GM19452 (cell line): ENCODE results near the gene GFPT2.

Experiments used
- ATAC-seq: cut with Tn5 transposase; IDR thresholded peaks from one replicate; pipeline ENCODE4 v1.9.1; 2021; ENCODE audit not compliant: unreplicated experiment

The GFPT2 gene

GRCh38 chr5:180334751-180335613 is 18.2 kb downstream of the GFPT2 start:
- ATAC-seq: no peak

GRCh38 chr5:180334176-180334575 is 19.0 kb downstream of the GFPT2 start:
- no peak for ATAC-seq

DNA sequence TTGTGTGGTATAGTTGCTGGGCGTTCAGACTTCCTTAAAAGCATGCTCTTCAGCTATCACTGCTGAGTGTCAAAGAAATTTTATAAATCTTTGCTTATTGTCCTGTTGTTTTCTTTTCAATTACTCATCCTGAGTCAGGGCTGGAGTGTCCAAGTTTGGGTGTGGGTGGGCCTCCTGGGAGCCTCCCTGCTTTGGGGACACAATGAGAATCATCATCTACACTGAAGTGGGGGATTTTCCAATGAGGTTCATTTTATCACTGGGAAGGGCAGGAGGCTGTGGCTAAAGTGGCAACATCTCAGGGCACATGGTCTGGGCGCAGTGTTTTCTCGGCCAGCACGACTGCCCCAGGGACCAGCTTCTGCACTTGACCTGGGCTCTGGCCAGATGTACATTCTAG is 19.5 kb downstream of the GFPT2 start:
- ATAC-seq: no peak

GRCh38 chr5:180332861-180333260 is 20.3 kb downstream of the GFPT2 start:
- no peak for ATAC-seq

- no peak for ATAC-seq
These were observed 21.1 kb downstream of the GFPT2 start for GRCh38 chr5:180332051-180332517.

DNA sequence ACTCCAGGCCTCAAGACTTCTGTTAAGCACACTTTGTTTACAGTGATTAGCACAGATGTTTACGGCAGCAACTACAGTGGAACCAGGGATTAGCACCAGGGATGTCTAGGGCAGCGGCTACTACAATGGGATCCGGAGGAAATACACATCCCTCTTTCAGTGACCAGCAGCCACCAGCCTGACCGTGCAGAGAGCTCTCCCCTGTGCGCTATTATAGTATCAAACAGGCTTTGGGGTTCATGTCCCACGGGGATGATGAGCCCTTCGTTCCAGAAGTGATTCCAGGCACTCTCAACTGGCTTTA is 21.5 kb downstream of the GFPT2 start:
- ATAC-seq: no peak

DNA sequence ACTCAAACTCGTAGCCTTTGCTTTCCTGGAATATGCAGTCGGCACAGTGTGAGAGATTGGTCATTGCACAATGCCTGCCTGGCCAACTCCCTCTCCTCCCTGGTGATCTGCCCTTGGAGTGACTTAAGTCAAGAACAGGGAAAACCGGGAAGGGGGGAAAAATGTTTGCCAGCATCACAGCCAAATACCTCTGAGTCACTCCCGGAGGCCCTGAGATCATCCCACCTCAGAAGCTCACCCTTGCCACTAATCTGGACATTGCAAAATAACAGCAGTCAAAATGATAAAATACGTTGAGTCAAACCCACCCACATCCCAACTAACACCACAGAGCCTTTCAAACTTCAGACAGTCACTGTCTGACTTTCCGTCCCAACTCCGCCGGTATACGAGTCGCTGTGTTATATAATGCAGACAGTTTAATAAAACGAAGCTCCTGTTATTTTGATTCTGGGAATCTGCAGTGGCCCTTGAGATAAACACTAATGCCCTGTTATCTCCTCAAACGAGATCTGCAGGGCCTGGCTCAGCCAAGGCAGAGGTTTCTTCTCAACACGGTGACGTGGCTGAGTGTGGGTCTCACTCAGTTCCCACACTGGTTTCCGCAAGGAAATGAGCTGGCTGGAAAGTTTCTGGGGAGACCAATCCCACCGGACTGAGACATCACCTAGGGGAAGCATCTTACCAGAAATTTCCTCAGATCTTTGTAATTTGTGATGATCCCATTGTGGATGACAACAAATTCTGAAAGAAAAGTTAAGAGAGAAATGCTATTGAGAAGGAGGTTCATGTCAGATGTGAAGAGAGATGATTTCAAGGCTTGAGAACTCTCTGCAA is 22.1 kb downstream of the GFPT2 start:
- ATAC-seq: no peak

- no peak for ATAC-seq
These were observed 22.9 kb downstream of the GFPT2 start for GRCh38 chr5:180330270-180330648.

DNA sequence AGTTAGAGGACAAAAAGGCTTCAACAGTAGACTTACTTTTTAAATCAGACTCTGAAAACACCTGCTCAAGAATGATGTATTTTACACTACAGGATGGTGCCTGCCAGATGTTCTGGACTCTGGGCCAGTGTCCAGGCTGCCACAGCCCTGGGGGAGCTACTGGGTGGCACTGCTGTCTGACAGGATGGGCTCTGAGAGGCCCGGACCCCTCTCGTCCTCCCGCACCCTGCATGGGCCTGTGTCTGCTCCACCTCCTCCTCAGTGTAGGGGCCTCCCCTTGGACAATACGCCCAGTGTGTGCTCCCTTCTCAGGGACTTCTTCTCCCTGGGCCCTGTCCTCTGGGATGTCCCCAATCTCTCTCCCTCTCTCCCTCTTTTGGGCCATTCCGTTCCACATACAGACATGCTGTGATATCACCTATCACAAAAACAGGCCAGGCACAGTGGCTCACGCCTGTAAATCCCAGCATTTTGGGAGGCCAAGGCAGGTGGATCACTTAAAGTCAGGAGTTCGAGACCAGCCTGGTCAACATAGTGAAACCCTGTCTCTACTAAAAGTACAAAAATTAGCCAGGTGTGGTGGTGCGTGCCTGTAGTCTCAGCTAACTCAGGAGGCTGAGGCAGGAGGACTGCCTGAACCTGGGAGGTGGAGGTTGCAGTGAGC is 23.4 kb downstream of the GFPT2 start:
- ATAC-seq: no peak

DNA sequence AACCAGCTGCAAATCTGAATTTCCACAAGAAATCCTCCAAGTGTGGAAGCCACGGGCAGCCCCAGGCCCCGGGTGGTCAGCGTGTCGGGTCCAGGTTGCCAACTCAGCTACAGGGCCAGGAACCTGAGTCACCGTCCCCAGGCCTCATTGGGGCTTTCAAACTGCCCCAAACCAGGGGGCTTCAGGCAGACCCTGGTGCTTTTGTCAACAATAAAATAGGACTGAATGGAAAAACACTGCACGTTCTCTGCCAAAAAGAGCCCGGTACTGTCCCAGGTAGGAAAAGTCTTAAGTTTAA is 24.0 kb downstream of the GFPT2 start:
- ATAC-seq: no peak

DNA sequence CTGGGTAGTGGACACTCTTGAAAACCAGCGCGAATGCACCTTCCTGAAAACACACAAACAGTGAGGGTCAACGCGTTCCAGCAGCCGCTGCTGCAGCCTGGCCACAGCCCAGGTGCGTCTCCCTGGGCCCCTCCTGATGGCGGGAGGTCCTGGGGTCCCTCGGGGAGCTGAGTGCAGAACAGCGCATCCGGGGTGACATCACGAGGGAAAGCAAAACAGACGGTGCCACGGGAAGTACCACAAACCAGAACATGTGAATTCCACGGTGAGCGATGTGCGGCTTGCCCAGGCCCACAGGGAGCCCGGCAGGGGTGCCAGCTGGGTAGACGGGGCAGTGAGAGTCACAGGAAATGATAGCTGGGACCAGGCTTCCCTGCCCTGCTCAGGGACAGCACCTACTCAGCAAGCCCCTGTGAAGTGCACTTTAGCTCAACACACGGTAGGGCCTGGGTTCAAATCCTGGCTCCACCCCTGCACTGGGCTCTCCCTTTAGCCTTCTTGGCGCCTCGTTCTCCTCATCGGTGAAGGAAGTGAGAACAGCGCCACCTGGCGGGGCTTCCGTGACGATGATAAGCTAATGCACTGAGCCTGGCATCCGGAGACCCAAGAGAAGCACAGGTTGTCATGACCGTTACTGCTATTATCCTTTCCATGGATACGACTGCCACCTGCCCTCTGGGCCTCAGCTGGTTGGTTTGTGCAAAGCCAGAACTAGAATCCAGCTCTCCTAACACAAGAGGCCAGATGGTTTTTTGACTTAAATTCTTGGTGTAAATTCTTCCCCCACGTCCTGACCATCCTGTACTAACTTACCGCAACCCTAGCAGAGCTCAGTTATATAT is 24.6 kb downstream of the GFPT2 start:
- peak; percentile 70 for ATAC-seq

DNA sequence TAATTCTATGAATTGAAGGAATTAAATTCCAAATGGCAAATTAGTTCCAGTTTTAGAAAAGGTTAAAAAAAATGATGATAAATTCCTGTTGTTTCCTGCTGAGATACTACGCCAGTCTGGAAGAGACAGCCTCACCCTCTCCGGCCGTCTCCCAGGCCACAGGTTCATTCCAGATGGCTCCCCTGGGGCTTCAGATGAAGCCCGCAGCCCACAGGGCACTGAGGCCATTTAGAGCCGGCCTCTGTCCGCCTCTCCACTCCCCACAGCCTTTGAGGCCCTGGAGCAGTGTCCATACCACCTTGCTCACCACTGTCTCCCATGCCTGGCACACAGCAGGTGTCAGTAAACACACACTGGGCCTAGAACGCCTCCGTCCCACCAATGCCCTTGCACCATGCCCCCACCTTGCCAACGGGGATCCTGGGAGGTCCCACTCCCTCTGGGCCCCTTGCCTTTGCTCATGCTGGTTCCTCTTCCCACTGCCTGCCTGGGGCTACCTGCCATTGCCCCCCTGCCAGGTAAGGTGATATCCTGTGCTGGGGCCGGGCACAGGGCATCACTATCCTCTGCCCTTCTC is 26.1 kb downstream of the GFPT2 start:
- ATAC-seq: no peak

DNA sequence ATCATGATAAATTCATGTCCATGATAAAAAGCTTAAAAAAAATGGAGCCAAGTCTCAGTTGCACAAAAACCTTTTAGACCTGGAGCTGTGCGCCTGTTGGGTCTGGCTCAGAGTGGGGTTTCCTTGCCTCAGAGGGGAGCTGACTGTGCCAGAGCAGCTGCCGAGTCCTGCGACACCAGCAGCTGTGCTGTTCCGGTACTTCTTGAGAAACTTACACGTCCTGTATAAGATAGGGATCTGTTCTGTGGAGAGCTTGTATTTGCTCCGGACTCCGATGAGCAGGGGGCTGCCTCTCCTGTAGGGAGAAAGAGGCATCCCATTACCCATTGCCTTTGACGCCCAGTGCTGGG is 28.6 kb downstream of the GFPT2 start:
- no peak for ATAC-seq

DNA sequence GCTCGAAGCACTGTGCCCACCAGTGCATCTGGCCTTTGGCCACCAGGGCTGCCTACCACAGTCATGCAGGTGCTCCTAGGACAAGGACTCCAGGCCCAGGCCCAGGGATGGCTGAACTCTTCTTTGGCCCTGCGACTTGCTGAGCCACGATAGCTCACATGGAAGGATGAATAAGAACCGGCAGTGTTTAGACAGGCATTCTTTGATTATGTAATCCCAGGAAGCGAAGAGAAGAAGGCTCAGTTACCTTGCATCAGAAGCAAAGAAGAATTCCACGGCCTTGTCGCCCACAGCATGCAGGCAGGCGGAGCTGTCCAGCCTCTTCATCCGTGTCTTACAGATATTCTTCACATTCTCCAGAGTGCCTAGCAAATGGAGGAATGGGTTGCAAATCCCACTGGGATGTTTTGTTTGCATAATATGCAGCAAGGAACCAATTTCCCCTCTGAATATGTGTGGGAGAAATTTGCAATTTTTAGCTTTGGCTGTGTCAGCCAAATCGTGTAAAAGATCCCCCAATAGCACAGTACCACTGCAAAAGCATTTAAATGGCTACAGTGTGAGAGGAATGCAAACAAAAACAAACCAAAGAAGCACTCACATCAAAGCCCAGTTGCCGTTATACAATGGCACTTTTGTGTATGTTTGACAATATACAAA is 29.1 kb downstream of the GFPT2 start:
- no peak for ATAC-seq

DNA sequence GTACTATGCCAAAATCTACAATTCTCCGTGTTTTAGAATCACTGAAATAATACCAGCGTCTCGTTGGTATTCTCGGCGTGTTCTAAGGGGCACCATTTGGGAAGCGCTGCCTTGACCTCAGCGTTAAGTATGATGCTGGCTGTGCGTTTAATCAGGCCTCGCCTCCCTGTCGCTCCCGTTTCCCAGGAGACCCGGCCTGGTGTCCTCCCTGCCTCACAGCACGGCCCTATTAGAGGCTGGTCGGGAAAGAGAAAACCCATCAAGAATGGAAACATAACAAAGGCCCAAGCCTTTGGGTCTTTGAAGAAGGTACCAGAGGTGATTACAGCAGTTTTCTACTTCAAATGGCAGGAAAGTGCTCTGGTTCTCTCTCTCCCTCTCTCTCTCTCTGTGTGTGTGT is 30.0 kb downstream of the GFPT2 start:
- ATAC-seq: no peak

- ATAC-seq: no peak
These were observed 34.6 kb downstream of the GFPT2 start for GRCh38 chr5:180318456-180319089.

DNA sequence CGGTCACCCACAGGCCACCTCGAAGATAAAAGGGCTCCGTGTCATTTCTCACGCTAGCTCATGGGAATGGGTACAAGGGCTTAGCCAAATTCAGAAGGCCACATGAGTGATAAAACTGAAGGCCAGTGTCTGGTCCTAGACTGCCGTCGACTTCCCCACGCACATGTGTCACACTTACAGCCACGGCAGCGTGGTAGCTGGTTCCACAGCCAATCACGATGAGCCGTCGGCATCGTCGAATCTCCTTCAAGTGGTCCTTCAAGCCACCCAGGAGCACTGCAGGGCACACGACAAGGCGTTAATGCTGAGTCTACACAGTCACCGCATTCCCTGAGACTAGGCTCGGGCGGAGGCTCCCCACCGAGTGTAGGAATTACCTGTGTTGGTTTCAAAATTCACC is 36.5 kb downstream of the GFPT2 start:
- no peak for ATAC-seq

DNA sequence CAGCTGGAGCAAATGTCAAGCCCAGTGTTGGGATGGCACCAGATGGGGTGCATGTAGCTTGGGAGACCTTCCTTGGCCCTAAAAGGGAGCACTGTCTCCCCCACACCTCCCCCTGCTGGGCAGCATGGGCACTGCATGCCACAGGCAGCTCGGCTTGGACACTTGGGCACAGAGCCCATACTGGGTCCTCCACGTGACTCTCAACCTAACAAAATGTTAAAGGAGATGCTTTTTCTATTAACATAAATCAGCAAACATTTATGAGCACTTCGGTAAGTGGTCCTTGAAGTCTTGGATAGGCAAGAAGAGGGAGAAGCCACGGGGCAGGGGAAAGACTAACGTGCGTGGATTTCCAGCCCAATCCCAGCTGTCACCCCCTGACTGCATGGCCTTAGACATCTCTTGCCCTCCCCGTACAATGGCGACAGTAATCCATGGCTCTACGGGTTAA is 37.3 kb downstream of the GFPT2 start:
- peak; percentile 71 for ATAC-seq

GRCh38 chr5:180313677-180314505 is 39.2 kb downstream of the GFPT2 start:
- no peak for ATAC-seq
